GM12801 (cell line): ENCODE results near the gene TENM4.

ENCODE experiments used
- TF ChIP-seq, protein P1 (sequence below): IDR thresholded peaks from one replicate; pipeline ENCODE4 v1.5.1; 2011; ENCODE audit warnings: control low read depth; ENCODE audit not compliant: insufficient read length; ENCODE audit errors: extremely low read depth

TENM4 gene

DNA sequence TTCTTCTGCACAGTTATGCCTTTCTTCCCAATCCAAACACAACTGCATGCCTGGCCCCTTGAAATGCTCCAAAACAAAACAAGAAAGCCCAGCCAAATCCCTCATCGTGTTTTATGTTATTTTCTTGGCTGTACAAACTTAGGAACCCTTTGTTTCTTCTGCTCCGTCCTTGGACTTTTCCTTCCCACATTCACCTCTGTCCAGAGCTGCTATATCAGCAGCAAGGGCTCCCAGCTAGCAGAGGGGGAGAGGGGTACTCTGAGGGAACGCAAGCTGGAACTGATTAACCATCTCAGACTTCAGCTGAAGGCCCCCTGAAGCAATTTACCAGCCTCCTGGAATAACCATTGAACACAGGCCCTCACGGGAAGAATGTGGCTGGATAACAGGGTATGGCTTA, 214.7 kb downstream of the TENM4 start:
- TF ChIP-seq, protein P1, sequence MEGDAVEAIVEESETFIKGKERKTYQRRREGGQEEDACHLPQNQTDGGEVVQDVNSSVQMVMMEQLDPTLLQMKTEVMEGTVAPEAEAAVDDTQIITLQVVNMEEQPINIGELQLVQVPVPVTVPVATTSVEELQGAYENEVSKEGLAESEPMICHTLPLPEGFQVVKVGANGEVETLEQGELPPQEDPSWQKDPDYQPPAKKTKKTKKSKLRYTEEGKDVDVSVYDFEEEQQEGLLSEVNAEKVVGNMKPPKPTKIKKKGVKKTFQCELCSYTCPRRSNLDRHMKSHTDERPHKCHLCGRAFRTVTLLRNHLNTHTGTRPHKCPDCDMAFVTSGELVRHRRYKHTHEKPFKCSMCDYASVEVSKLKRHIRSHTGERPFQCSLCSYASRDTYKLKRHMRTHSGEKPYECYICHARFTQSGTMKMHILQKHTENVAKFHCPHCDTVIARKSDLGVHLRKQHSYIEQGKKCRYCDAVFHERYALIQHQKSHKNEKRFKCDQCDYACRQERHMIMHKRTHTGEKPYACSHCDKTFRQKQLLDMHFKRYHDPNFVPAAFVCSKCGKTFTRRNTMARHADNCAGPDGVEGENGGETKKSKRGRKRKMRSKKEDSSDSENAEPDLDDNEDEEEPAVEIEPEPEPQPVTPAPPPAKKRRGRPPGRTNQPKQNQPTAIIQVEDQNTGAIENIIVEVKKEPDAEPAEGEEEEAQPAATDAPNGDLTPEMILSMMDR = no peak

- TF ChIP-seq, protein P1 = no peak
Observed at GRCh38 chr11:79221444-79222130, 219.2 kb downstream of the TENM4 start.

- TF ChIP-seq, protein P1 = no peak
Observed at GRCh38 chr11:79220171-79220570, 220.7 kb downstream of the TENM4 start.

GRCh38 chr11:79219186-79220045, 221.4 kb downstream of the TENM4 start:
- TF ChIP-seq, protein P1 = no peak

DNA sequence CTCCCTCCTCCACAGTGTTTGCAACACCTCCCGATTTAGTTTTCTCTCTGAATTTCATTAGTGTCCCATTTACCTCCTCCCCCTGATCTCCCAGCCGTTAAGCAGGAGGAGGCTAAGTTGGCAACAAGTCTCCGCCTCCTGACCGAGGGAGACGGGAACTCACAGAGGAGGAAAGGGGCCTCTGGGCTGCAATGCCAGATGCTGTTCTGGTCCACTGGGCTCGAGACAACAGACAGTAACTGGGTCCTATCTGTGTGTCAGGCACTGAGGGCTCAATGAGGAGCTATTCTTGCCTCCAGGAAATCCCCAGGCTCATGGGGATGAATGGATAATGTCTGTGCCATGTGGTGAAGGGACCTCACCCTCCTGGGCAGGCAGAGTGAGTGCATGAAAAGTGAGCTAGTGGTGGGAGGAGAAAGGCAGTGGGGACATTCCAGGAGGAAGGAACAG, 228.1 kb downstream of the TENM4 start:
- TF ChIP-seq, protein P1 = no peak

DNA sequence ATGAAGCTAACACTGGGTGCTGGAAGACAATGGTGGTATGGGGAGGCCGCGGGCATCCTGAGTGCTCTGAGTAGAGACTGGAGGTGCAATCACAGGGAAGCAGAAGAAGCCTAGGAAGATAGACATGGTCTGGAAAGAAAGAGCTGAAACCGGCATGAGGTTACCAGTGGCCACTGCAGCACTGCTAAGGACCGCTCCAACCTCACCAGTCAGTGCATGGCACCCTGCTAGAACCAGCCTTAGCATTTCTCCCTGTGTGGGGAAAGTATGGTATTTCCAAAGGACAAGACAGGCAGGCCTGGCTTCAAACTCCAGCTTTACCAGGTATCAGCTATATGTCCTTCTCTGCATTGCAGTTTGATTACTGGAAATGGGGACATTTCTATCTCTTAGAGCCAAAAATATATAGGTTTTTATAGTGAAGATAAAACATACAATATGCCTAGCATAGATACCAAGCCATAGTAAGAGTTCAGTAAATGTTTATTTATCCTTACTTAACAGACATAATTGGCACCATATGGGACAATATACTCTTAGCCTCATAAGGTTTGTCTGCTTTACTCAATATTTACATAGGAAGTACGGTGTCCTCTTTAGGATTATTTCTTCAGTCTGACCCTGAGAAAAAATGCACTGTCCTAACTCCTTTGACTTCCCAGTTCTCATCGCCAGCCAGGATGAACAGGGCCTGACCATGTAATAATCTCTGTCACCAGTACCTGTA, 231.1 kb downstream of the TENM4 start:
- TF ChIP-seq, protein P1 = no peak

DNA sequence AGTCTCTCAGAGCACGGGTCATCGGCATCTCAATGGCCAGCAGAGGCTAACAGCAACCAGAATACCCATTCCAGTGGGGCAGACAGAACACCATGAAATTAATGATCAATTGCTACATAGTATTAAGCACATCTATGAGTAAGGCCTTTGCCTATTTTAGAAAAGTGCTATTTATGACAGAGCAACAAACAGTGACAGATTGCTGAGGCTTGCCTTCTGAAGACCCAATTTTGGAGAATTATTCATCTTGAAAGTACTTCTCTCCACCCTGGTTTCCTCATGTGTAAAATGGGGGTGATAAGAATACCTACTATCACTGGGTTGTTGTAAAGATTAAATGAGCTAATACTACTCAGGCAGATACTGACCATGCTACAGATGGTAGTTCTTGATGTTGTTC, 232.7 kb downstream of the TENM4 start:
- TF ChIP-seq, protein P1 = no peak
